Stimulated activated CD4-positive, alpha-beta T cell treated with anti-CD3 and anti-CD28 coated beads, Interleukin-4, amount 100 ng/mL, for 4 hours (primary cell): ENCODE measurements around the gene NPDC1.

Experiments used
- DNase-seq, 2 experiments: peaks; one replicate each; pipeline ENCODE4 v3.0.0-alpha.2; 2020

NPDC1 gene, protein sequence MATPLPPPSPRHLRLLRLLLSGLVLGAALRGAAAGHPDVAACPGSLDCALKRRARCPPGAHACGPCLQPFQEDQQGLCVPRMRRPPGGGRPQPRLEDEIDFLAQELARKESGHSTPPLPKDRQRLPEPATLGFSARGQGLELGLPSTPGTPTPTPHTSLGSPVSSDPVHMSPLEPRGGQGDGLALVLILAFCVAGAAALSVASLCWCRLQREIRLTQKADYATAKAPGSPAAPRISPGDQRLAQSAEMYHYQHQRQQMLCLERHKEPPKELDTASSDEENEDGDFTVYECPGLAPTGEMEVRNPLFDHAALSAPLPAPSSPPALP

DNA sequence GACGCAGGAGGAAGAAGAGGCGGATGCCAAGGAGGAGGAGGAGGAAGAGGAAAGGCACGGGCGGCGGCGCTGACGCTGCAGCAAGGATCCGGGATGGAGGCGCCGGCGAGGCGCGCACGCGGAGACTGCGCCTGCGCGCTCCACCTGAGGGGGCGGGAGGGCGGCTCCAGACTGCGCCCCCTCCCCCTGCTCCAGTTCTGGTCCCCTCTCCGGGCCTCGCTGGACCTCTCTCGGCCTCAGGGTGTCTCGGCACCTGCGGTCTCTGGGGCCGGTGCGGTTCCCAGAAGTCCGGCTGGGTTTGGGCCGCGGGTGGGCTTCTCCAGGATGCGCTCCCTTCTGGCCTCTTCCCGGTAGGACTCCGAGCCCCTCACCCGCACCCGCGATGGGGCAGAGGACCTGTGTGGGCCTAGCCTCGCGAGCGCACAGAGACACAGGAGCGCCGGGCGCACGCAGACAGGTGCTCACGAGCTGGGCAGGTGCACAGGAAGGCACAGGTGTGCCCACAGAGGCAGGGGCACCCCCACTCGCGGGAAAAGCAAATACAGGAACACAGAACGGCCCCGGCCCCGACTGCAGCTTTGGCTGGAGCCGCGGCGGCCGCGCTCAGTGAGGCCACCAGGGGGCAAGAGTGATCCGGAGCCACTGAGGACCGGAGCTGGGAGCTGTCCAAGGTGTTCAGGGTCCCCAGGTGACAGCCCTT, at the start of gene NPDC1:
TSS of gene NPDC1 (minus strand) at position 90 of the 700 bp plus-strand sequence. CDS start 188 bp downstream, outside the sequence.
- DNase-seq = peak; percentile 65 to 79

DNA sequence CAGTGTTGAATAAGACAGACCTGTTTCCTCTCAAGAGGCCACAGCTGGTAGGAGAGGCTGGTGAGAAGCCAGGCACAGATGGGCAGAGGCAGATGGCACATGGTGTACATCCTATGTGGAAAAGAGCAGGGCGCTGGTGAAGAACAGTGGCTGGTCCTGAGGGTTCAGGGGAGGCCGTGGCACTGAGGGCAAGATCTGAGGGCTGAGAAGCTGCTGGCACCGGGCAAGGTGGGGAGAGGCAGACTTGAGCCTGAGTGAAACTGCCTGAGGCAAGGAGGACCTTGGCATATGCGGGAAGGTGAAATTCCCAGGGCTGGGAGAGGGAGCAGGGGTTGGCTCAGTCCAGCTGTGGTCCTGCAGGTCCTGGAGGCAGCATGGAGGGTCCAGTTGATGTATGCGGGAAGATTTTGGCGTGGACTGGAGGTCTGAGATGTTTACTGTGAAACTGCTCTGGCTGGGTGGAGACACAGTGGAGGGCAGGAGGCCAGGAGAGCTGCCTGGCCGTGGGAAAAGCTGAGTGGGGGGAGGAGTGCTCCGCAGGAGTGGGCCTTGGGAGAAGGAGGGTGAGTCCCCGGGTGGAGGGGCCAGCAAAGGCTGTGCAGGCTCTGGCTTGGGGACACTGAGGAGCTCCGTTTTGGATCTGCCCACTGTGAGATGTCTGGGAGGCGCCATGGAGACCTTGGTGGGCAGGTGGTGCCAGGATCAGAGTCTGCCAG, 43.4 kb upstream of the NPDC1 start:
- no peak for DNase-seq

DNA sequence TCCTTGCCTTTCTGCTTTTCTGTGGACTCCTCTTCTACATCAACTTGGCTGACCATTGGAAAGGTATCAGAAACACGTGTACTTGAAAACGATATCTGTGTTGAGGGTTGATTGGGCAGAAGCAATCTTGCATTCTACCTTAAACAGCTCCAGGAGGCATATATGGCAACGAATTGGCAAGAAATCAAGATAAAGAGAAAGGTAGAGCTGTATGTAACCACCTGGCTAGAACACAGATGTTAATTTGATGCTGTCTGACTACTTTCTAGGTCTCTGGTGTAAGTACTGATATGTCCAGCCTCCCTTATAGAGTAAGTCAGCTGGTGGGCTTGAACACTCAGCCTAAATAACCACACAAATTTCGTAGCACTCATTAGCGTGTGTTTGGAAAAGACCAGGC, 42.1 kb upstream of the NPDC1 start:
- no peak for DNase-seq

DNA sequence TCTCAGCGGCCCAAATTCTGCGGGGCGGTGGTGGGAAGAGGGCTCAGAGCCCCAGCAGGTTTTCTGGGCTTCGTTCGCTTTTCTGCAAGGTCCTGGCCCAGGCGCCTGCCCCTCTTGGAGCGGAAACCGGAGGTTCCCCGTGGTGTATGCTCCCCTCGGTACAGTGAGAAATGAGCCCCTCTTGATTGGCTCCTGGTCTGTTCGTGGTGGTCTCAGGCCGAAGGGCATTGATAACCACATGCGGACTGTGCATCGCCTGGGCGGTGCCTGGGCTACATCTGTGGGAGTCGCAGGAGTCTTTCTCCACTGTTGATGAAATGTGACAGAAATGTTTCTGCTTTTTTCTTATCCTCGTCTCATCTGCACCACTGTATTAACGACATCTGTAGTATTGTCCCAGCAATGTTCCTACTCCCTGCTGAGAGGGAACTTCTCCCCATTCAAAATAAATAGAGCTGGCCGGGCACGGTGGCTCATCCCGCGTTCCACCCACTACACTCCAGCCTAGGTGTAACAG, 41.5 kb upstream of the NPDC1 start:
- no peak for DNase-seq

DNA sequence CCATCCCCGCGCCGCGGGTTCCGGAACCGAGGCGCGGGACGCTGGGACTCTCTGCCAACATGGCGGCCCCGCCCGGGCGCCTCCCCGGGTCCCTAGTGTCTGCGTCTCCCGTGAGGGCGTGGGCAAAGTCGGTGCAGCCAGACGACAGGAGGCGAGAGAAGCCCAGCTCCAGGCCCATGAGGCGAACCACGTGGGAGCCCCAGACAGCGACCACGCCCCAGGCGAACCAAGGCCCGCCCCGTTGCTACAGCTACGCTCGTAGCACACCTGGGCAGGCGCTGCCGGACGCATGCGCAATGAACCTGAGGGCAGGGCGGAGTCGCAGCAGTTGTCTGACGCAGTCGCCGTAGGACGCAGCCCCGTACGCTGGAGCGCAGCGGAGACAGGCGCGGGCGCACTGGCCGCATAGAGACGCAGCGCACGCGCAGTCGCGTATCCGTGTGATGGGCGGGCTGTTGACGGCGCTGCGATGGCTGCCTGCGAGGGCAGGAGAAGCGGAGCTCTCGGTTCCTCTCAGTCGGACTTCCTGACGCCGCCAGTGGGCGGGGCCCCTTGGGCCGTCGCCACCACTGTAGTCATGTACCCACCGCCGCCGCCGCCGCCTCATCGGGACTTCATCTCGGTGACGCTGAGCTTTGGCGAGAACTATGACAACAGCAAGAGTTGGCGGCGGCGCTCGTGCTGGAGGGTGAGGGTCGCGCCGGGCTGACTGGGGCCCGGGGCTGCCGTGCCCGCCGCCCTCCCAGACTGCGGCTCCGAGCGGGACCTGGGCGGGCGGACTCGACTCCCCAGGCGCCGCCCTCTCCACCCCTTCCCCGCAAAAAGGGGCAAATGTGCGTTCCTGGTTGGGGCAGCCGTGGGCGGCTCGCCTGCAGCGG, 40.8 kb upstream of the NPDC1 start, which contains the start of gene MAN1B1:
TSS of gene MAN1B1 (plus strand) at position 455 of the 878 bp plus-strand sequence. CDS start at position 470, 15 bp downstream.
- peak; percentile 99 to 100 for DNase-seq

DNA sequence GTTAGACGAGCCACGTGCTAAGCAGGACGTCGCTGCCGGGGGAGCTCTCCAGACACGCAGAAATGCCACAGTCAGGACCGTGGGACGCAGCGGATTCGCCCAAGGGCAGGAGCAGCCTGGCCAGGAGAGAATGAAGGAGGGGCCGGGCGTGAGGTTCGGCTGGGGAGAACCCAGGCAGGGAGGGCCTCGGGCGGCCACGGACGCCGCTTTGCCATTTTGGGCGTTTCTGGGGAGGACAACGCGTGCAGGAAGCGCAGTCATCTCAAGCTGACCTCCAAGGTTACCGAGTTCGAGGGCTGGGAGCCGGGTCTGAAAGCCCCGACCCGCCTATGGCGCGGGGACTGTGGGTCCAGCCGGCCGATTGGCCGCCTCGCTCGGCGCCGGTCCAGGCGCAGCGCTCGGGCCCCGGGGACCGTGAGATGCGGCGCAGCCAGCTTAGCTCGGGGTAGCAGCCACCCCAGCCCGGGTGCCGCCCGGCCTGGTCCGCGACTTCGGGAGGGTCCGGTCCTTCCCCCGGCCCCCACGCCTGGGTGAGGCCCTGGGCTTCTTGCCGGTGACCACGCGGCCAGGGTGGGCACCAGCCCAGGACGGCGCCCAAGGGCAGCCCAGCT, 40.0 kb upstream of the NPDC1 start:
- peak; percentile 12 to 37 for DNase-seq

DNA sequence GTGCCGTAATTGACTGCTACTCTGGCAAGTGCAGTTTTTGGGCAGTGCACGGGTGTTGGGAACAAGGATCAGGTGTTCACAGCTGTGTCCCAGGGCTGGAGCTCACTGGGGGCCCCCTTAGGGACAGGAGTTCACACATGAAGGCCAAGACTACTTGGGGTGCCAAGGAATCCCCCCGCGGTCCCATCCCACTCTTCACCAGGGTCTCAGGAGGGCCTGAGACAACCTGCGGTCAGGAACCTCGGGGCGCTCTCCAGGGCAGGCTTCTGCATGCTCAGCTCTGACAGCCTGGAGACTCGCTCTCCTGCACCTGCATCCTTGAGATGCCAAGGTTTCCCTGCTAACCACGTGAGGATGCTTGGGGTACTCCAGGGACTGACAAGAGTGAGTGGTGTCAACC, 38.5 kb upstream of the NPDC1 start:
- DNase-seq = no peak

DNA sequence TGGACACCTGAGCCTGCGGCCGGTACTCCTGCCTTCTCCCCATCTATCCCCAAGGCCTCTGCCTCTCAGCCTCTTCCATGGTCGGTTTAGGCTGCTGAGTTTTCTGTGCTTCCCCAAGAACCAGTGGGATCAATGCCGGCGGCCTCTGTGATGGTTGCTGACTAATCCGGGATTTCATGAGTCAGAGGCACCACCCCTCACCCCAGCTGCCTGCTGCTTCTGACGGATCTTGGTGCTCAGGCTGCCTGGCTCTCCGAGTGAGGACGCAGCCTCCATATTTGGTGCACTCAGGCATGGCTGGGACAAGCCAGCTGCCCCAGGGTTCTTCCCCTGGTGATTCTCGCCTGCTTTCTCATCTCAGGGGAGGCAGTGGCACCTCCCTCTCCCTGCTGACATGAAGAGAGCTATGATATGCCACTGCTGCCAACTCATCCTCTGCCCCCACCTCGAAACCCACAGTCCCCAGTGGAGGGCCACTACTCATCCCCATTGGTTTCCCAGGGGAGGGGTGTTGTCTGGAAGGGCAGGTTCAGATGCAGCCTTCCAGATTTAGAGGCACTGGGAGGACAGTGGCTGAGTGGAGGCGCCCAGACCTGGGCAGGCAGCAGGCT, 37.5 kb upstream of the NPDC1 start:
- DNase-seq = no peak

DNA sequence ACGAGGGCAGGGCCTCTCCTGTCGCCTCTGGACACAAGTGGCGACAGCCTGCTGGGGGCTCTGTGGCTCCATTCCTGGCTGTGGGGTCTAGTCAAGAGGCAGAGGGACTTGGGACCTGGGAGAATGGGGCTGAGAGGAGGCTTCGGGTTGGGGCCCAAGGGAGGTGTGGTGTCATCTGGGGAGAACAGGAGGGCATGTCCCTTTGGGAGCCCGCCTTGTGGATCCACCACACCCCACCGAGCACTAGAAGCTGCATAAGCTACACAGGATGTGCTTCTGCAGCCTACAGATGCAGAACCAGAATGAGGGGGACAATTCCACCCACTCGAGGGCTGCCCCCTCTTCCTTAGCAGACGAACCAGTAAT, 36.9 kb upstream of the NPDC1 start:
- DNase-seq = no peak

DNA sequence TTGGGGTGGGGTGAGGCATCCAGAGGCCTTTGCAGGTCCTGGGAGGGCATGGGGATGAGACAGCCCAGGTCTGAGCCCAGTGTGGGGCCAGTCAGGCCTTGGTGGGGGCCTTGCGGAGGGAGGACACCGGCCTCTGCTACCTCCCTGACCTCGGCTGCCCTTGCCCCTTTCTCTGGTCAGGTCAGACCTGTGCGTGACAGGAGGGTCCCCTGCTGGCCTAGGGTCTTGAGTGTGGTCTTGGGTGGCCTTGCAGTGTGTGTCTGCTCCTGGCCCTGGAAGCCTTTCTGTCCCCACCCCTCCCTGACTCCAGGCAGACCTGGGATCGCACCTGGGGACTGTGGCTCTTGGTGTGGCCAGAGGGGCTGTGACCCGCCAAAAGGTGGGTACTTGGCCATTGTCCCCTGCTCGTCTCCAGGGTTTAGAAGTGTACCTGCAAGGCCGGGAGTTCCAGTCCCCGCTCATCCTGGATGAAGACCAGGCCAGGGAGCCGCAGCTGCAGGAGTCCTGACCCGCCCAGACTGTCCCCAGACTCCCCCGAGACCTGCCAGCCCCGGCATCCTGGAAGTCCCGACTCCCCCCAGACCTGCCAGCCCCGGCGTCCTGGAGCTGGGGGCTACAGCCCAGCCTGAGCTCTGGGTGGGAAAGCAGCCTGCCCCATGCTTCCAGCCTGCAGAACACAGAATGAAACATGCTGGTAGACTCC, 36.4 kb upstream of the NPDC1 start:
- no peak for DNase-seq

DNA sequence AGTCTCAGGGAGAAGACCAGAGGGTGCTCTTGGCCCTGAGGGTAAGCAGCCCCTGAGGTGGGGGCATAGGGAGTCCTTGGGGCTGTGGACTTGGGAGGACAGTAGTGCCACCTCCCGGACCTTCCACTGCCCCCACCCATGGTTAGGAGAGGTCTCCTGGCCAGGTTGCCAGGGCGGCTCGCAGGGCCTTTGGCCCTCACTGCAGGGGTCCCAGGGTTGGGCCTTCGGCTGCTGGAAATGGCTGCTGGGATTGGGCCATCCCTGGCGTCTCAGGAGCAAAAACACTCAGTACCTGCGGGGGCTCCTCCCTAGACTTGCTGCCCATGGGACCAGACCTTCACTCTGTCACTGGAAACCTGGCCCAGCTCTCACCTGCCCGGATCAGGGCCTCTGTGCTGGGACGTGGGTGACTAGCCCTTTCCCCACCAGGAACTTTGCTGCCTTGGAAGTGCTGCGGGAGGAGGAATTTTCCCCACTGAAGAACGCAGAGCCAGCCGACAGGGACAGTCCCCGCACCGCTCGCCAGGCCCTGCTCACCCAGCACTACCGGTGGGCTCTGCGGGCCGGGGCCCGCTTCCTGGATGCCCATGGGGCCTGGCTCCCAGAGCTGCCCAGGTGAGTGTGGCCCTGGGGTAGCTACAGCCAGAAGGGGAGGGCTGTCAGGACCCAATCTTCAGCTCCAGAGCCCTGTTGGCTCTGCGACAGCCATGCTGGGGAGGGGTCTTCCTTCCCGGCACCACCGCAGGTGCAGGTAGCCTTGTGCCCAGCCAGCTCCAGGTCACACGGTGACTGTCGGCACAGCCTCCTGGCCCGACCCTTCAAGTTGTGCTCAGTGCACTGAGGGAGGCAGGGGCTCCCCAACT, 34.5 kb upstream of the NPDC1 start:
- DNase-seq = no peak

DNA sequence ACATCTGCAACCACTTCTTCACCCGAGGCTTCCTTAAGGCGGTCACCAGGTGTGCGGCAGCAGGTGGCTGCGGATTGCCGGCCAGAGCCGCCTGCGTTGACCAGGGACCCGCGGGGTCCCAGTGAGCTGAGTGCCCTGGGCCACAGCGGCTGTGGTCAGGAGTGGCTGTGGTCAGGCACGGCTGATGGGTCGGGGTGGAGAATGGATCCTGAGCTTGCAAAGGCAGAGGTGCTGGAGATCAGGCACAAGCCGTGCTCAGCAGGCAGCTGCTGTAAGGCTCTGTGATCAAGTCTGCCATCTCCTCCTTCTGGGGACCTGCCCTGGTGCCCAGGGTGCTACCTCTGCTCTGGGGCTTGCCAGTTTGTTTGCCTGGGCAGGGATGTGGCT, 33.4 kb upstream of the NPDC1 start:
- no peak for DNase-seq

DNA sequence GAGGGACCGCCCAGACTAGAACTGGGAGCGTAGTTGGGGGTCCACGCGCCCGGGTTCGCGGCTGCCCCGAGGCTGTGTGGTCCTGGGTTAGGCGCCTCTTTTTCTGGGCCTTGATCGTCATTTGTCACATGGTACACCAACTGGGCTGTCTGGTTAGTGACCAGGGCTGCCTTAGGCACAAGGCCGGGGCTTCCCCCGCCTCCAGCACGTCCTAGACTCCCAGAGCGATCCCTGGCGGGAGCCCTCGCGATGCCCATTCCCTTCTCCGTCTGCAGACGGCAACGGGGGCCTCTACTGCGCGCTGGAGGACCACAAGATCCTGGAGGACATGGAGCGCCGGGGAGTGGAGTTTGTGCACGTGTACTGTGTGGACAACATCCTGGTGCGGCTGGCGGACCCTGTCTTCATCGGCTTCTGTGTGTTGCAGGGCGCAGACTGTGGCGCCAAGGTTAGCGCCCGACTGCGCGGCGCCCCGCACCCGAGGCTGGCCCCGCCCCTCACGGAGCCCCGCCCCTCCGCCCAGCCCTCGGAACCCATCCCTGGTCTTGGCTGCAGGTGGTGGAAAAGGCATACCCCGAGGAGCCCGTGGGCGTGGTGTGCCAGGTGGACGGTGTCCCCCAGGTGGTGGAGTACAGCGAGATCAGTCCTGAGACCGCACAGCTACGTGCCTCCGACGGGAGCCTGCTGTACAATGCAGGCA, 32.9 kb upstream of the NPDC1 start:
- DNase-seq = no peak

DNA sequence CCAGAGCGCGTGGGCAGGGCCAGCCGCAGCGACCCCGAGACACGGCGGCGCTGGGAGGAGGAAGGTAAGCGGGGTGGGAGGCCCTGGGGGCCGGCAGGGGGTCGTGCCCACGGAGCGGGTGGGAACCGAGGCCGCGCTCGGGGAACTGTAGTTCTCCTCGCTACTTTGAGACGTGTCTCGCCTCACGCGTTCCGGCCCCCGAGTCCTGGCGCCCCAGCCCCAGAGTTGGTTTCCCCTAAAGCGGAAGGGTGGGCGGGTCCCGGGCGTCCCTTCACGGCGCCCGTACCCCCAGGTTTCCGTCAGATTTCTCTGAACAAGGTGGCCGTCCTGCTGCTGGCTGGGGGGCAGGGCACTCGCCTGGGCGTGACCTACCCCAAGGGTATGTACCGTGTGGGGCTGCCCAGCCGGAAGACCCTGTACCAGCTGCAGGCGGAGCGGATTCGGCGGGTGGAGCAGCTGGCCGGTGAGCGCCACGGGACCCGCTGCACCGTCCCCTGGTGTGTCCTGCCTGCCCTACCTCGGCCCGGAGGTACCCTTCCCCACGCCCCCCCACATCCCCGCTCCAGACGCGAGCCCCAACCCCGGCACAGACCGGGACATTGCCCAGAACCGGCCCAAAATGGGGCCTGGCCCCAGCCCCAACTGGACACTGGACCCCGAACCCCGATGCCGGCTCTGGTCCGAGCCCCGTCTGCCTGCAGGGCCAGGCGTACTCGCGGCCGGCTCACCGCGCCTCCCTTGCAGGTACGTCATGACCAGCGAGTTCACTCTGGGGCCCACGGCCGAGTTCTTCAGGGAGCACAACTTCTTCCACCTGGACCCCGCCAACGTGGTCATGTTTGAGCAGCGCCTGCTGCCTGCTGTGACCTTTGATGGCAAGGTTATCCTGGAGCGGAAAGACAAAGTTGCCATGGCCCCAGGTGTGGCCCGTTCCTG, 32.0 kb upstream of the NPDC1 start:
- DNase-seq = peak; percentile 22 to 35

DNA sequence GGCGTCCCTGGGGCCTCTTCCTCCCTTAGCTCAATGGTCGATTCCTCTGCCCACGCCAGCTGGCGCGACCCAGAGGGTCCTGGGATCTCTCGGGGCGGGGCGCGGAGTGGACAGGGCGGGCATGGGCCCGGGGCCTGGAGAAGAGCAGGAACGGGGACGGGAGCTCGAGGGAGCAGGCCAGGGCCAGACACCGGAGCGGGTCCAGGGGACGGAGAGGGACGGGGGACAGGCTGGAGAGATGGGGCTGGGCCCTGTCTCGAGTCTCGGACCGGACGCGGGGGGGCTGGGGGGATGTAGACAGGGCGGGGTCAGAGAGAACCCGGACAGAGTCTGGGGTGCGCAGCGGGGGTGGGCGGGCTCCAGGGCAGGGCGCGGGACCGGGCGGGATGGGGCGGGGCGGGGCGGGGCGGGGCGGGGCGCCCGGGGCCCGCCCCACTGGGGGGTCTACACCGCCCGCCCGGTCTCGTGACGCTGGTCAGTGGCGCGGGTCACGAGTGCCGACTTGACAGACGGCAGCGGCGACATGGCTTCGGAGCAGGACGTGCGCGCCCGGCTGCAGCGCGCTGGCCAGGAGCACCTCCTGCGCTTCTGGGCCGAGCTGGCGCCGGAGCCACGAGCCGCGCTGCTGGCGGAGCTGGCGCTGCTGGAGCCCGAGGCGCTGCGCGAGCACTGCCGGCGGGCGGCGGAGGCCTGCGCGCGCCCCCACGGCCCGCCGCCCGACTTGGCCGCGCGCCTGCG, 31.2 kb upstream of the NPDC1 start, which contains the start of gene UAP1L1:
TSS of gene UAP1L1 (plus strand) at position 508 of the 738 bp plus-strand sequence. CDS start at position 524, 16 bp downstream.
- DNase-seq = peak; percentile 27 to 34

DNA sequence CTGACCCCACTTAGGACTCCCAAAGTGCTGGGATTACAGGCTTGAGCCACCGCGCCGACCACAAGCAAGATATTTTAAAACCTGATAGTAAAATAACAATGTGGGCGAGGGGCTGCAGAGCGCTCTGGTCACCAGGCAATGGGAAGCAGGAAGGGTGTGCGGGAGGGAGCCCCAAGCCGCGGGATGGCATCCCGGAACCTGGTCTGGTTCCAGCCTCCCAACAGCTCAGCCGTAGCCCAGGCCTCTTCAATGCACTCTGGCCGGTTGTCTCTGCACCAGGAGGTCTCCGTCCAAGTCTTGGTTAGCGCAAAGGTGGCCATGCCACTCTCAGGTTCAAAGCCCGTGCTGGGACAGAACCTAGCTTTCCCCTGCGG, 30.6 kb upstream of the NPDC1 start:
- no peak for DNase-seq

DNA sequence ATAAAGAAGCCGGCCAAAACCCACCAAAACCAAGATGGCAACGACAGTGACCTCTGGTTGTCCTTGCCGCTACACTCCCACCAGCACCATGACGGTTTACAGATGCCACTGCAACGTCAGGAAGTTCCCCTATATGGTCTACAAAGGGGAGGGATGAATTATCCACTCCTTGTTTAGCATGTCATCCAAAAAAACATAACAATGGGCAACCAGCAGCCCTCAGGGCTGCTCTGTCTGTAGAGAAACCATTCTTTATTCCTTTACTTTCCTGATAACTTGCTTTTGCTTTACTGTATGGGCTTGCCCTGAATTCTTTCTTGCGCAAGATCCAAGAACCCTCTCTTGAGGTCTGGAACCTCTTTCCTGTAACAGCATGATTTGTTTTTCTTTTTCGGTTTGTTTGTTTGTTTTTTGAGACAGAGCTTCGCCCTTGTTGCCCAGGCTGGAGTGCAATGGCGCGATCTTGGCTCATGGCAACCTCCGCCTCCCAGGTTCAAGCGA, 29.3 kb upstream of the NPDC1 start:
- DNase-seq = no peak
